Measurements from ENCODE around the gene CCL13. TPM values are rescaled to one million over a fixed set of nuclear protein-coding genes. Genes with fewer than 3 reads are reported as not detected.

Gene CCL13
- total and polyA plus RNA-seq, 2 experiments from 2014 or later: not detected

- WGBS (ENCODE audit: low lambda C conversion rate, missing lambda C conversion rate): 85% methylated on average over 10 of the region's 10 CpGs
- Histone ChIP-seq H2AFZ (no peak overlapping the region), H3K79me2 (no peaks in the 10 kb centered on the region), H3K4me1 (ENCODE audit: insufficient read depth) (no peaks in the 10 kb centered on the region), H3K4me3 (no peak overlapping the region), H3K27ac (no peak overlapping the region), H3K27me3 (peaks cover 11% of the 10 kb centered on the region), H3K9me3 (ENCODE audit: low read depth) (no peaks in the 10 kb centered on the region), H3K36me3 (replicated peaks; ENCODE audit: insufficient read depth, low read depth) (no peaks in the 10 kb centered on the region), H3K9me2 (replicated peaks; ENCODE audit: insufficient read depth) (no peaks in the 10 kb centered on the region), H4K20me1 (ENCODE audit: insufficient read depth, poor library complexity, severe bottlenecking) (no peaks in the 10 kb centered on the region), H3K4me2 (no peak overlapping the region)
- TF ChIP-seq EZH2 (IDR thresholded peaks at IDR 0.05; ENCODE audit: borderline replicate concordance) (no peak), EZH2phosphoT487 (IDR thresholded peaks at IDR 0.05; ENCODE audit: low read depth, severe bottlenecking, unreplicated experiment) (no peak), CTCF (IDR thresholded peaks at IDR 0.05; ENCODE audit: poor library complexity) (no peak)
- DNase-seq (ENCODE audit: low spot score): no peak
Measured at GRCh38 chr17:34400301-34400931, 44.1 kb downstream of the CCL13 start.

GRCh38 chr17:34401165-34401564, 44.9 kb downstream of the CCL13 start:
- Histone ChIP-seq H3K9me2 (replicated peaks; ENCODE audit: insufficient read depth) (no peaks in the 10 kb centered on the region), H4K20me1 (ENCODE audit: insufficient read depth, poor library complexity, severe bottlenecking) (no peaks in the 10 kb centered on the region), H3K4me1 (ENCODE audit: insufficient read depth) (no peaks in the 10 kb centered on the region), H3K9me3 (ENCODE audit: low read depth) (no peaks in the 10 kb centered on the region), H3K4me3 (no peak overlapping the region), H3K36me3 (replicated peaks; ENCODE audit: insufficient read depth, low read depth) (no peaks in the 10 kb centered on the region), H2AFZ (no peak overlapping the region), H3K27me3 (peaks cover 11% of the 10 kb centered on the region), H3K4me2 (no peak overlapping the region), H3K27ac (no peak overlapping the region), H3K79me2 (no peaks in the 10 kb centered on the region)
- 89% methylated on average over 5 of the region's 5 CpGs for WGBS (ENCODE audit: low lambda C conversion rate, missing lambda C conversion rate)
- DNase-seq (ENCODE audit: low spot score): no peak
- no peak for TF ChIP-seq CTCF (IDR thresholded peaks at IDR 0.05; ENCODE audit: poor library complexity)
- no peak for TF ChIP-seq EZH2phosphoT487 (IDR thresholded peaks at IDR 0.05; ENCODE audit: low read depth, severe bottlenecking, unreplicated experiment)
- TF ChIP-seq EZH2 (IDR thresholded peaks at IDR 0.05; ENCODE audit: borderline replicate concordance): no peak

- H3K4me2 ChIP-seq: no peak overlapping the region
- no peaks in the 10 kb centered on the region for H3K9me2 ChIP-seq (replicated peaks; ENCODE audit: insufficient read depth)
- H3K4me1 ChIP-seq (ENCODE audit: insufficient read depth): no peaks in the 10 kb centered on the region
- 62% methylated on average over 4 of the region's 4 CpGs for WGBS (ENCODE audit: low lambda C conversion rate, missing lambda C conversion rate)
- no peak overlapping the region for H3K27ac ChIP-seq
- DNase-seq (ENCODE audit: low spot score): no peak
- TF ChIP-seq EZH2 (IDR thresholded peaks at IDR 0.05; ENCODE audit: borderline replicate concordance) (no peak), CTCF (IDR thresholded peaks at IDR 0.05; ENCODE audit: poor library complexity) (no peak), EZH2phosphoT487 (IDR thresholded peaks at IDR 0.05; ENCODE audit: low read depth, severe bottlenecking, unreplicated experiment) (no peak)
- H3K9me3 ChIP-seq (ENCODE audit: low read depth): no peaks in the 10 kb centered on the region
- no peaks in the 10 kb centered on the region for H4K20me1 ChIP-seq (ENCODE audit: insufficient read depth, poor library complexity, severe bottlenecking)
- H2AFZ ChIP-seq: no peak overlapping the region
- no peaks in the 10 kb centered on the region for H3K36me3 ChIP-seq (replicated peaks; ENCODE audit: insufficient read depth, low read depth)
- H3K27me3 ChIP-seq: peaks cover 4% of the 10 kb centered on the region
- no peak overlapping the region for H3K4me3 ChIP-seq
- H3K79me2 ChIP-seq: no peaks in the 10 kb centered on the region
Measured at GRCh38 chr17:34403006-34403405, 46.7 kb downstream of the CCL13 start.

Measured in hepatocyte (in vitro differentiated cells).